SIG-M5 treated with dmso at 0.1 percent for 504 hours (cell line): ENCODE measurements around the gene GIMD1.
A peak's percentile ranks its signal among the peaks of the same experiment; 100 is the strongest.
"Not testable (repeated sequence)": the region's sequence is repeated elsewhere in the genome, so short reads cannot be mapped to it uniquely, and the experiment has no call there.

ENCODE experiments used
- DNase-seq: peaks from one replicate; lab custom pipeline; 2025; ENCODE audit not compliant: unreplicated experiment; lab: John Stamatoyannopoulos, UW

GIMD1 gene

DNA sequence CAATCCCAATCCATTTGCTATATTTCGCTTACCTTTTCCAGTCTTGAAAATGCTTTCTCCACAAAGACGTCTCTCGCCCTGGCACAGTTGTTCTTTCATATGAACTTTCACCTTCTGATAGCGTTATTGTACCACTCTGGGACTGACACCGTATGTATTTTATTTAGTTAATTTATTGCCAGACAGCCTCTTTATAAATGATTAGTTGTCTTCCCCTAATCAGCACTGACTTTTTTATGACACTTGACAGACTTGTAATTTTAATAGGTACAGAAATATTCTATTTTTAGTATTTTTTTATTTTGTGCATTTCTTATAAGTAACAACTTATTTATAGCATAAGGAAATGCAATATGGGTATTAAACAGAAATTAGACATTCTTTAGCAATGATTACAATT is at the start of gene GIMD1:
TSS of gene GIMD1 (minus strand) at position 101 of the 400 bp plus-strand sequence. CDS start 1,343 bp downstream, outside the sequence.
- DNase-seq, result no peak

- DNase-seq, result no peak
These were observed 45.8 kb upstream of the GIMD1 start for GRCh38 chr4:106414366-106414765.

- DNase-seq, result no peak
These were observed 41.6 kb upstream of the GIMD1 start for GRCh38 chr4:106409901-106410889.

GRCh38 chr4:106408004-106408403 is 39.4 kb upstream of the GIMD1 start:
- not testable (repeated sequence) for DNase-seq

DNA sequence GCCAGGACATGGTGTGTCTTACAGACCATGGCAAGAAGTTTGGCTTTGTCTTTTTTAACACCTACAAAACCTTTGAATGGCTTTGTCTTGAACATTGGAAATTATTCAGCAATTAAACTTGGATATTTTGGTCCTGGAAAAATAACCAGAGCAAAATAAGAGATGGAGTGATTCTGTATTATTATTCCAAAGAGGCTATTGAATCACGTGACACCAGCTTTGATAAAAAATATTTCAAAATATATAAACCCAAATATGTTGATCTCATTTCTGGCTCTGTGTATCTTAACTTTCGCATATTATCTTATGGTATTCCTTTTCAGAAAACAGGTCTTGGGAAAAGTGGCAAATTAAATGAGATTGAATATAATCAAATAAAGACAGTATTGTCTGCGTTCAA is 32.6 kb upstream of the GIMD1 start:
- no peak for DNase-seq

- DNase-seq, result not testable (repeated sequence)
These were observed 30.3 kb upstream of the GIMD1 start for GRCh38 chr4:106398898-106399297.

DNA sequence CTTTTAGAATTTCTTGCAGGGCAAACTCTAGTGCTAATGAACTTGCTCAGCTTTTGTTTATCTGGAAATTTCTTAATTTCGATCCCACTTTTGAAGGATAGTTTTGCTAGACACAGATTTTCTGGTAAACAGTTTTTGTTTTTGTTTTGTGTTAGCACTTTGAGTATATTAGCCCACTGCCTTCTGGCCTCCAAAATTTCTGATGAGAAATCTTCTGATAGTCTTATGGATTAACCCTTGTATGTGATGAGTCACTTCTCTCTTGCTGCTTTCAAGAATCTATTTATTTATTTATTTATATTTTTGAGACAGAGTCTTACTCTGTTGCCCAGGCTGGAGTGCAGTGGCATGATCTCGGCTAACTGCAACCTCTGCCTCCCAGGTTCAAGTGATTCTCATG is 27.0 kb upstream of the GIMD1 start:
- DNase-seq, result no peak

- no peak for DNase-seq
These were observed 17.3 kb upstream of the GIMD1 start for GRCh38 chr4:106385853-106386393.

GRCh38 chr4:106384878-106385277 is 16.3 kb upstream of the GIMD1 start:
- no peak for DNase-seq

GRCh38 chr4:106380179-106380578 is 11.6 kb upstream of the GIMD1 start:
- no peak for DNase-seq

GRCh38 chr4:106373026-106373425 is 4.4 kb upstream of the GIMD1 start:
- DNase-seq, result no peak

DNA sequence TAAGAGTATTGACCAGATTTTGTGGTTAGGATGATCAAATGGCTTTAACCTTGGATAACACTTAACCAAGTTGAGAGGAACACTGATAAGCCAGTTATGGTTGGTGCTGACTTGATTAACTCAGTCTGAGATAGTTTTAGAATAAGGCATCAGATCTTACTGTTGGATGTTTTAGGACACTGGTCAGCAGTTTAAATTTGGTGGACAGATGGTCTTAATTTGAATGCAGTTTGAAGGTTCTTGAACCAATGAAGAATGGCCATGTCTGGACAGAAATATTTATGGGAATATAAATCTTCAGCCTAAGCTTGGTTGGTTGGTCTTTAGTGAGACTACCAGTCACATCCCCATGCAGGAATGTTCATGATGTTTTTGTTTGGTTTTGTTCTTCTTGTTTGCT is 2.6 kb upstream of the GIMD1 start:
- no peak for DNase-seq

- peak; percentile 43 for DNase-seq
These were observed 1.6 kb upstream of the GIMD1 start for GRCh38 chr4:106370214-106370613.

GRCh38 chr4:106369456-106370060 is 980 bp upstream of the GIMD1 start:
- peak; percentile 79 for DNase-seq

- DNase-seq, result no peak
These were observed 1.5 kb downstream of the GIMD1 start for GRCh38 chr4:106367072-106367471.

DNA sequence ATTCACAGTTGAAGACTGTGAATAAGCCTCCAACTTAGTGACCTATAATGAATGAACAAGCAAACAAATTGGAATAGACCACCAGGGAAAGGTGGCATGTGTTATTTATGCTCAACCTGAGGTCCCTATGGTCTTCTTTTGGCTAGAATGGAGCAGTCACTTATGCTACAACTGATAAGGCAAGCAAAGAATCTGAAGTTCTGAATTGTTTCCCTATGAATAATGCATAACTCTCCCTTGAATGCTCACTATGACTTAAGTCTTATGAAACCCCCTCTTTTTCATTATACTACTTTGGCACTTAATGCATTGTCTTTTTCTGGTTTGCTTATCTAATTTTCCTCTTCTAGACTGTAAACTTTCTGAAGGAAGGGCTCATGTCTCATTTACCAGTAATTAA is 2.6 kb downstream of the GIMD1 start:
- no peak for DNase-seq

GRCh38 chr4:106365613-106366012 is 3.0 kb downstream of the GIMD1 start:
- peak; percentile 74 for DNase-seq

- DNase-seq, result no peak
These were observed 4.3 kb downstream of the GIMD1 start for GRCh38 chr4:106364282-106364681.

GRCh38 chr4:106362086-106362825 is 6.3 kb downstream of the GIMD1 start:
- no peak for DNase-seq

DNA sequence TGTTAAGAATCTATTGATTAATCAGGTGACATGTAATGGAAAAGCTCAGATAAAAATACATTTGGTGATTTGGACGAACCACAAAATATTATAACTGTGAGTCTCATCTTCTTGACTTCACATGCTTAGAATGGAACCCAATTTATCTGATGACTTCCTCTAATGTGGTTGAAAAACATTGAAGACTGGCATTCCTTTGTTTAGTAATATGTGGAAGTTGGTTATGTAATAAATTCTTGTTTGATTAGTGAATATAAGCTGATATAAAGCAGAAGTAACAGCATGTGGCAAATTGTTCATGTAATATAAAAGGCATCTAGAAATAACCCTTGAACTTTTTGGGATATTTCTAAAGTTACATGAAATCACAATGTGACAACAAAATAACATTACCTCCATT is 9.7 kb downstream of the GIMD1 start:
- peak; percentile 68 for DNase-seq

DNA sequence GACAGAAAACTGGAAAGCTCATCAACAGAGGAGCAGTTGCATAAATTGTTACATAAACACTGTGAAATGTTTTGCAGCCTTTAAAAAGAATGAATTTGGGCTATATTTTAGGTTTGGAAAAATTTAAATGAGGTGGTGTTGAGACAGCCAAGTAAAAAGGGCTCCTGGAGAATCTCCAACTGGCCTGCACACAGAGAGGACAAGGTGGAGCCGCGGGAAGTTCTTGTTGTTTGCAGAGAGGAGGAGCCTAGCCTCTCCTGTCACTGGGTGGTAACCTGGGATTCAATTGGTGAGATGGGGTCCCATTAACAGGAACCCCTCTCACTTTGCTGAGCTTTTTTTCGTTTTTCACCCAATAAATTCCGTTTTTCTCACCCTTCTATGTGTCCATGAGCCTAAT is 13.4 kb downstream of the GIMD1 start:
- no peak for DNase-seq
